ENCODE measurements around the gene ADD1.

DNA sequence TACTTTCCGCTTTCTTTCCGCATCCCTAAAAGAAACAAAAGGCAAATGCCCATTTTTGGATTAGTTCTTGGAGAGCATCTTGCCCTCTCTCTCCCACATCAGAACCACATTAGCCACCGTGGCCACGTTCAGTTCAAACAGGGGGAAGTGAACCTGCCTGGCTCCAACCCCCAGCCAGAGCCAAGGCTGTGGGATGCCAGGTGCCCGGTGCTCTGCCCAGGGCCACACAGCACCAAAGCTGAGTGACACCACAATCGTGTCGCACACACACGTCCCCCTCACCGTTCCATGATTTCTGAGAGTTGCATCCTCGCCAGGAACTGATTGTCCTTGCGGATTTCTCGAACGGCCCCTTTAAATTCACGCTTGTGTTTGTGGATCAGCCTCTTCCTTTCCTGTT, 95.3 kb downstream of the ADD1 start:
- TF ChIP-seq, protein P1, sequence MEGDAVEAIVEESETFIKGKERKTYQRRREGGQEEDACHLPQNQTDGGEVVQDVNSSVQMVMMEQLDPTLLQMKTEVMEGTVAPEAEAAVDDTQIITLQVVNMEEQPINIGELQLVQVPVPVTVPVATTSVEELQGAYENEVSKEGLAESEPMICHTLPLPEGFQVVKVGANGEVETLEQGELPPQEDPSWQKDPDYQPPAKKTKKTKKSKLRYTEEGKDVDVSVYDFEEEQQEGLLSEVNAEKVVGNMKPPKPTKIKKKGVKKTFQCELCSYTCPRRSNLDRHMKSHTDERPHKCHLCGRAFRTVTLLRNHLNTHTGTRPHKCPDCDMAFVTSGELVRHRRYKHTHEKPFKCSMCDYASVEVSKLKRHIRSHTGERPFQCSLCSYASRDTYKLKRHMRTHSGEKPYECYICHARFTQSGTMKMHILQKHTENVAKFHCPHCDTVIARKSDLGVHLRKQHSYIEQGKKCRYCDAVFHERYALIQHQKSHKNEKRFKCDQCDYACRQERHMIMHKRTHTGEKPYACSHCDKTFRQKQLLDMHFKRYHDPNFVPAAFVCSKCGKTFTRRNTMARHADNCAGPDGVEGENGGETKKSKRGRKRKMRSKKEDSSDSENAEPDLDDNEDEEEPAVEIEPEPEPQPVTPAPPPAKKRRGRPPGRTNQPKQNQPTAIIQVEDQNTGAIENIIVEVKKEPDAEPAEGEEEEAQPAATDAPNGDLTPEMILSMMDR (conservative IDR thresholded peaks at IDR 0.05) = no peak
- no peak for TF ChIP-seq EZH2 (IDR thresholded peaks at IDR 0.05; ENCODE audit: low read depth)
